GM12891 (cell line): ENCODE results near the gene CDH13.

Source experiments
- PAX5 ChIP-seq: IDR thresholded peaks from 2 replicates; pipeline ENCODE4 v1.6.1; 2011; ENCODE audit warnings: low read length, moderate library complexity, mild to moderate bottlenecking; ENCODE audit not compliant: insufficient read depth, severe bottlenecking
- POLR2A ChIP-seq: IDR thresholded peaks from 2 replicates; pipeline ENCODE4 v1.6.1; 2011; ENCODE audit warnings: low read depth, low read length, control low read depth
- POLR2AphosphoS5 ChIP-seq: IDR thresholded peaks from 2 replicates; pipeline ENCODE4 v1.6.1; 2011; ENCODE audit warnings: low read depth, low read length, control low read depth
- POU2F2 ChIP-seq: IDR thresholded peaks from 2 replicates; pipeline ENCODE4 v1.6.1; 2011; ENCODE audit warnings: low read depth, mild to moderate bottlenecking, control low read depth, low read length, moderate library complexity
- SPI1 ChIP-seq: IDR thresholded peaks from 2 replicates; pipeline ENCODE4 v1.6.1; 2011; ENCODE audit warnings: low read depth, low read length, control low read depth
- TAF1 ChIP-seq: IDR thresholded peaks from 2 replicates; pipeline ENCODE4 v1.6.1; 2011; ENCODE audit warnings: low read depth, low read length, control low read depth

GRCh38 chr16:83029467-83029866 is 402.7 kb downstream of the CDH13 start:
- TF ChIP-seq POLR2A (no peak), POLR2AphosphoS5 (no peak), TAF1 (no peak), POU2F2 (no peak), PAX5 (no peak), SPI1 (no peak)
